TTC549 (cell line): Measurements from ENCODE around the gene RBPMS2.

Experiments
- FAIRE-seq: peaks from 2 replicates; lab custom pipeline; 2012; peaks lifted over from hg19 to GRCh38; lab: Jason Lieb, UNC

RBPMS2 gene

GRCh38 chr15:64717735-64718495 is 57.5 kb downstream of the RBPMS2 start:
- no peak for FAIRE-seq

- no peak for FAIRE-seq
Observed at GRCh38 chr15:64717130-64717529, 58.3 kb downstream of the RBPMS2 start.

GRCh38 chr15:64716452-64716851 is 58.9 kb downstream of the RBPMS2 start:
- no peak for FAIRE-seq

GRCh38 chr15:64713592-64713991 is 61.8 kb downstream of the RBPMS2 start:
- FAIRE-seq, result no peak

GRCh38 chr15:64712353-64712752 is 63.0 kb downstream of the RBPMS2 start:
- no peak for FAIRE-seq

GRCh38 chr15:64710676-64711428 is 64.5 kb downstream of the RBPMS2 start:
- no peak for FAIRE-seq

- FAIRE-seq, result no peak
Observed at GRCh38 chr15:64706011-64706911, 69.1 kb downstream of the RBPMS2 start.

GRCh38 chr15:64705006-64705405 is 70.4 kb downstream of the RBPMS2 start:
- no peak for FAIRE-seq

GRCh38 chr15:64703632-64703959 is 71.8 kb downstream of the RBPMS2 start:
- FAIRE-seq, result no peak

- no peak for FAIRE-seq
Observed at GRCh38 chr15:64702816-64703631, 72.4 kb downstream of the RBPMS2 start.

GRCh38 chr15:64701482-64702184 is 73.8 kb downstream of the RBPMS2 start:
- no peak for FAIRE-seq

- no peak for FAIRE-seq
Observed at GRCh38 chr15:64701051-64701450, 74.3 kb downstream of the RBPMS2 start.

- FAIRE-seq, result no peak
Observed at GRCh38 chr15:64699751-64700388, 75.5 kb downstream of the RBPMS2 start.

- no peak for FAIRE-seq
Observed at GRCh38 chr15:64698823-64699222, 76.6 kb downstream of the RBPMS2 start.

GRCh38 chr15:64697911-64698369 is 77.4 kb downstream of the RBPMS2 start:
- FAIRE-seq, result no peak

GRCh38 chr15:64696481-64696880 is 78.9 kb downstream of the RBPMS2 start:
- no peak for FAIRE-seq

- FAIRE-seq, result no peak
Observed at GRCh38 chr15:64695561-64695992, 79.8 kb downstream of the RBPMS2 start.

GRCh38 chr15:64694816-64695215 is 80.6 kb downstream of the RBPMS2 start:
- FAIRE-seq, result no peak

- FAIRE-seq, result no peak
Observed at GRCh38 chr15:64693134-64693533, 82.3 kb downstream of the RBPMS2 start.

GRCh38 chr15:64691896-64692565 is 83.4 kb downstream of the RBPMS2 start:
- no peak for FAIRE-seq
